ENCODE results near the gene MRPL54. TPM values are rescaled to one million over a fixed set of nuclear protein-coding genes. Genes with fewer than 3 reads are reported as not detected.
A peak's percentile ranks its signal among the peaks of the same experiment; 100 is the strongest.

Gene MRPL54
- total RNA-seq, 4 donors from 2014 or later = 31.8 to 90.1 (median 76.3) TPM

DNA sequence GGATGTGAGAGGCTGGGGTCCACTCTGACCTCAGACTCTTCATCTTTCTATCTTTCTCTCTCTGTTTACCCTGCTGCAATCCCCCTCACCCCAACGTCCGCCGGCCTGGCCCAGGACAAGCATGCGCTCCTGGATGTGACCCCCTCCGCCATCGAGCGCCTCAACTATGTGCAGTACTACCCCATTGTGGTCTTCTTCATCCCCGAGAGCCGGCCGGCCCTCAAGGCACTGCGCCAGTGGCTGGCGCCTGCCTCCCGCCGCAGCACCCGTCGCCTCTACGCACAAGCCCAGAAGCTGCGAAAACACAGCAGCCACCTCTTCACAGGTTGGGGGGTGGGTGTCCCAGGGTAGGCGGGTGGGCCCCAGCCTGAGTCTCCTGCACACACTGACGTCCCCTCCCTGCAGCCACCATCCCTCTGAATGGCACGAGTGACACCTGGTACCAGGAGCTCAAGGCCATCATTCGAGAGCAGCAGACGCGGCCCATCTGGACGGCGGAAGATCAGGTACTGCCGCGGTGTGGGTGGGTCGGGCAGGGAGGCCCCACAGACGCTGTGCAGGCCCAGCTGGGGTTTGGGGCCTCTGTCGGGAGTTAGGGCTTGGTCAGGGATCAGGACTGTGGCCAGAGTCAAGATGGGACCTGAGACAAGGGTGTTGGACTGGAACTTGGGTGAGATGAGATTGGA, 16.0 kb upstream of the MRPL54 start:
- TF ChIP-seq EP300 (IDR thresholded peaks at IDR 0.05) (no peak), POLR2AphosphoS5 (IDR thresholded peaks at IDR 0.05) (no peak), POLR2A (IDR thresholded peaks at IDR 0.05) (no peak)
- TF ChIP-seq, protein P1, sequence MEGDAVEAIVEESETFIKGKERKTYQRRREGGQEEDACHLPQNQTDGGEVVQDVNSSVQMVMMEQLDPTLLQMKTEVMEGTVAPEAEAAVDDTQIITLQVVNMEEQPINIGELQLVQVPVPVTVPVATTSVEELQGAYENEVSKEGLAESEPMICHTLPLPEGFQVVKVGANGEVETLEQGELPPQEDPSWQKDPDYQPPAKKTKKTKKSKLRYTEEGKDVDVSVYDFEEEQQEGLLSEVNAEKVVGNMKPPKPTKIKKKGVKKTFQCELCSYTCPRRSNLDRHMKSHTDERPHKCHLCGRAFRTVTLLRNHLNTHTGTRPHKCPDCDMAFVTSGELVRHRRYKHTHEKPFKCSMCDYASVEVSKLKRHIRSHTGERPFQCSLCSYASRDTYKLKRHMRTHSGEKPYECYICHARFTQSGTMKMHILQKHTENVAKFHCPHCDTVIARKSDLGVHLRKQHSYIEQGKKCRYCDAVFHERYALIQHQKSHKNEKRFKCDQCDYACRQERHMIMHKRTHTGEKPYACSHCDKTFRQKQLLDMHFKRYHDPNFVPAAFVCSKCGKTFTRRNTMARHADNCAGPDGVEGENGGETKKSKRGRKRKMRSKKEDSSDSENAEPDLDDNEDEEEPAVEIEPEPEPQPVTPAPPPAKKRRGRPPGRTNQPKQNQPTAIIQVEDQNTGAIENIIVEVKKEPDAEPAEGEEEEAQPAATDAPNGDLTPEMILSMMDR (IDR thresholded peaks at IDR 0.05) = no peak
- H3K4me3 ChIP-seq = no peak overlapping the region
- H3K4me1 ChIP-seq = no peaks in the 10 kb centered on the region
- peaks cover 28% of the 10 kb centered on the region for H3K27me3 ChIP-seq
- H3K36me3 ChIP-seq = peaks cover 0 to 23% of the 10 kb centered on the region in 2 donors
- ATAC-seq = no peak
- WGBS, 2 donors (ENCODE audit: low coverage in 1 of 2) = 65 to 67% methylated on average over 5 to 8 of the region's 31 CpGs
- no peak overlapping the region for H3K27ac ChIP-seq
- H3K9me3 ChIP-seq = no peaks in the 10 kb centered on the region

DNA sequence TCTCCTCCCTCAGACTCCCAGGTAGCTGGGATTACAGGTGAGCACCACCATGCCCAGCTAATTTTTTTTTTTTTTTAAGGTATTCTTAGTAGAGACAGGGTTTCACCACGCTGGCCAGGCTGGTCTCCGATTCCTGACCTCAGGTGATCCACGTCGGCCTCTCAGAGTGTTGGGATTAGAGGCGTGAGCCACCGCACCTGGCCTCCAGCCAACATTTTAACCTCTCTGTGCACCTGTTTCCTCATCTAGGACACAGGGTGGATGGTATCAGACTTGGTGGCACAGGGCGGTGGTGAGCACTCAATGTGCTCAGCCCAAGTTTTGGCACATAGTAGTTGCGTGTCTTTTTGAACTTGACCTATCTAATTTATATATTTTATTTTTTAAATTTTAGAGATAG, 13.5 kb upstream of the MRPL54 start:
- Histone ChIP-seq H3K27me3 (peaks cover 28% of the 10 kb centered on the region), H3K9me3 (no peaks in the 10 kb centered on the region), H3K36me3 (peaks cover 0 to 48% of the 10 kb centered on the region in 2 donors), H3K4me1 (no peaks in the 10 kb centered on the region), H3K4me3 (no peak overlapping the region), H3K27ac (no peak overlapping the region)
- WGBS, 2 donors (ENCODE audit: low coverage in 1 of 2) = 25 to 69% methylated on average over 2 to 4 of the region's 8 CpGs
- no peak for ATAC-seq
- TF ChIP-seq POLR2AphosphoS5 (IDR thresholded peaks at IDR 0.05) = no peak
- TF ChIP-seq, protein P1 (IDR thresholded peaks at IDR 0.05) = no peak
- TF ChIP-seq EP300 (IDR thresholded peaks at IDR 0.05) = no peak
- TF ChIP-seq POLR2A (IDR thresholded peaks at IDR 0.05) = no peak

DNA sequence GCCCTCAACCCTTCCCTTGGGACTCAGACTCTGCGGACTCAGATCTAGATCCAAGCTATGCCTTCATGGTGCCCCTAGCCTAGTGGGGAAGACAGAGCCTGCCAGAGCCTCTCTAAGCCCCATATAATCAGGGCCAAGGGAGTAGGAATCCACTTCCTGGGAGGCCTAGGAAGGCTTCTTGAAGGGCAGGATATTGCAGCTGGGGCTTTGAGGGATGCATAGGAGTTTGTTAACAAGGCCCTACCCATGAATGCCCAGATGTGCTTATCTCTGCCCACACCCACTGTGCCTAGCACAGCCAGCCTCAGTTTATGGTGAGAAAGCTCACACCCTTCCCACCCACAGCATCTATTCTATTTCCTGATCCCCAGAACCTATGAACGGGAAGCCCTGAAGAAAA, 12.3 kb upstream of the MRPL54 start:
- Histone ChIP-seq H3K4me1 (no peaks in the 10 kb centered on the region), H3K27ac (no peak overlapping the region), H3K9me3 (no peaks in the 10 kb centered on the region), H3K27me3 (peaks cover 28% of the 10 kb centered on the region), H3K4me3 (no peak overlapping the region), H3K36me3 (peaks cover 0 to 59% of the 10 kb centered on the region in 2 donors)
- 100% methylated on average over 1 of the region's 2 CpGs; no CpG with 5 or more reads in 1 of the 2 donors for WGBS, 2 donors (ENCODE audit: low coverage in 1 of 2)
- no peak for ATAC-seq
- TF ChIP-seq, protein P1 (IDR thresholded peaks at IDR 0.05) = no peak
- TF ChIP-seq EP300 (IDR thresholded peaks at IDR 0.05) (no peak), POLR2A (IDR thresholded peaks at IDR 0.05) (no peak), POLR2AphosphoS5 (IDR thresholded peaks at IDR 0.05) (no peak)

DNA sequence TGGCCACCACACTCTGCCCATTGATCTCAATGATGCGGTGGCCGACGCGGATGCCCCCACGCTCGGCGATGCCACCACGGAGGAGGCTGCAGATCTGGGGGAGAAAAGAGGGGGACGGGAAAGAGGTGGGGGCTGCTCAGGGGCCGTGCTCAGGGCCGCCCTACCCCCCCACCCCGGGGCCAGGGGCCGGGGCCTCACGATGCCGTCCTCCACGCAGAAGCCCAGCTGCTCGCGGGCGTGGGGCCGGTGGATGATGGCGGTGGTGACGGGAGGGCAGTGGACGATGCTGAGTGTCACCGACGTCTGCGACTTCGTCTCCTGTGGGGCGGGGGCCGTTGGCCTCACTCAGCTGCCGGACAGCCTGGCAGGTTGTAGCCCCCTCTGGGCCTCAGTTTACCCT, 11.2 kb upstream of the MRPL54 start:
- Histone ChIP-seq H3K9me3 (no peaks in the 10 kb centered on the region), H3K27ac (no peak overlapping the region), H3K4me1 (no peaks in the 10 kb centered on the region), H3K4me3 (no peak overlapping the region), H3K27me3 (peaks cover 21% of the 10 kb centered on the region), H3K36me3 (peaks cover 0 to 65% of the 10 kb centered on the region in 2 donors)
- no peak for TF ChIP-seq POLR2AphosphoS5 (IDR thresholded peaks at IDR 0.05)
- no peak for TF ChIP-seq EP300 (IDR thresholded peaks at IDR 0.05)
- TF ChIP-seq POLR2A (IDR thresholded peaks at IDR 0.05) = no peak
- TF ChIP-seq, protein P1 (IDR thresholded peaks at IDR 0.05) = no peak
- no CpG with 5 or more reads among the region's 30 CpGs for WGBS, 2 donors (ENCODE audit: low coverage in 1 of 2)
- ATAC-seq = no peak

DNA sequence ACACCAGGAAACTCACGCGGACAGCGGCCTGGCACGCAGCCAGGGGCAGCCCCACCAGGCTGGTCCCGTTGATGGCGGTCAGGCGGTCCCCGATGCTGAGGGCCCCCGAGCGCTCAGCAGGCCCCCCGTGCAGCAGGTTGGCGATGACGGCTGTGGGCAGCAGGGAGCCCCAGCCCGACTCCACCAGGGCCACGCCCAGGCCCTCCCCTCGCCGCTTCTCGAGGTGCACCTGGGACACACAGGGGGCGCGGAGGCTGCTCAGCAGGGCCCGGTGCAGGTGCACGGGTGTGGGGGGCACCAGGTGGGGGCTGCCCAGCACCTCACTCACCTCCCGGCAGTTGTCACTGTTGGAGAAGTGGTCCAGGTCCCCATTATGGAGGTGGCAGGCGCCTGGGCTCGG, 10.0 kb upstream of the MRPL54 start:
- peaks cover 0 to 76% of the 10 kb centered on the region in 2 donors for H3K36me3 ChIP-seq
- H3K4me1 ChIP-seq = no peaks in the 10 kb centered on the region
- no peaks in the 10 kb centered on the region for H3K9me3 ChIP-seq
- WGBS, 2 donors (ENCODE audit: low coverage in 1 of 2) = 53% methylated on average over 3 of the region's 25 CpGs; no CpG with 5 or more reads in 1 of the 2 donors
- H3K27ac ChIP-seq = no peak overlapping the region
- peaks cover 8% of the 10 kb centered on the region for H3K27me3 ChIP-seq
- ATAC-seq = peak; percentile 16
- H3K4me3 ChIP-seq = no peak overlapping the region
- TF ChIP-seq POLR2AphosphoS5 (IDR thresholded peaks at IDR 0.05) (no peak), EP300 (IDR thresholded peaks at IDR 0.05) (no peak), POLR2A (IDR thresholded peaks at IDR 0.05) (no peak)
- TF ChIP-seq, protein P1 (IDR thresholded peaks at IDR 0.05) = no peak

All from gastroesophageal sphincter (tissue), 4 donors.